GM18870 (cell line): ENCODE results near the gene DGKB.

Experiments used
- ATAC-seq: cut with Tn5 transposase; IDR thresholded peaks from one replicate; pipeline ENCODE4 v1.9.1; 2021; ENCODE audit warnings: moderate library complexity; ENCODE audit not compliant: unreplicated experiment

DGKB gene

DNA sequence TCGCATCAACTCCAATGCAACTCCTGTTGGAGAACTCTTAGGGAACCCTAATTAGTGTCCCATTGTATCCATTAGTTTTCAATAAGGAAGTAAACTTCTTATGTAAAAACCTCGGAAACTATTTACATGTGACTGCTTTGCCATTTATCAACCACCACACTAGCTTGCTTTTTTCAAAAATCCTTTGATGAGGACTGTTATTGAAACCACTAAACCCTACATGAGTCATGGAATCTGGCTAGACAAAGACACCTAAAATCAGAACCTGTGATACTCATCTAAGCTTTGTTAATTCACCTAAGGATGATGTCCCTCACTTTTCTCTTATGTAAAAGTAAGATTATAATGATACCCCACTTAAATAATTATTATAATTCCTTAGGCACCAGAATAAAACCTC, 499.0 kb downstream of the DGKB start:
- no peak for ATAC-seq

DNA sequence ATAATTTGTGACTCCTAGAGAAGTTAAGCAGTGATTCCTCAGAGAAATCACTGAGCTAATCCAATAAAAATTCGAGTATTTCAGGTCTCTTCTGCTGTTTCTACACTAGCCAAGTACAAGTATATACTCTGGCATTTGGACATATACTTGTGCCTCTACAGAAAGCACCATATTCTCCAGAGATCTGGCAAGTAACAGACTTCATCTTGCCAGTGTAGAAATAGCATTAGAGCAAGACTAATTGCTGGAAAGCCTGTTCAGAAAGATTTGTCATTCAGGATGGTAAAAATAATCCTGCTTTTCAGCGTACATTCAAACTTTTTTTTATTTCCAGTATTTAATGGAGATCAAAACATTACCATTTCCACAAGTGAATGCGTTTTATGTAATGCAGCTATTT, 502.3 kb downstream of the DGKB start:
- ATAC-seq, result no peak

GRCh38 chr7:14398526-14398925, 504.0 kb downstream of the DGKB start:
- ATAC-seq, result no peak

GRCh38 chr7:14395860-14396259, 506.7 kb downstream of the DGKB start:
- no peak for ATAC-seq

GRCh38 chr7:14394786-14395185, 507.8 kb downstream of the DGKB start:
- ATAC-seq, result no peak

GRCh38 chr7:14389595-14389994, 513.0 kb downstream of the DGKB start:
- no peak for ATAC-seq

DNA sequence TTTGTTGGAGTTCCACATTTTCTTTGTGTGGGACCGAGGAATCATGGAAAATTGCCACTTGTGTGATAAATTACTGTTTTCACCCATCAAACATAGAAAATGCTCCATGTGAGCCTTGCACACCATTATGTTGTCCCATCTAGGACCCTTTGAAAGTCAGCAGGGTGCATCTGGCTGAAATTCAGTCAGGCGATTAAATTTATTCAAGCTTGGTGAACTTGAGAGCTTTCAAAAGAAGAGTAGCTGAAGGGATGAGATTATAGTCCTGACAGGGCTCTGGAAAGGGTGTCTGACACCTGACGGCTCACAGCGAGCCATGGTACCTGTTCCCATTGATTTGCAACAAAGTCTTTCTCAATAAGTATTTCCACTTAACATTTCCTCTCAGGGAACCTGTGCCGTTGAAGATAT, 513.4 kb downstream of the DGKB start:
- no peak for ATAC-seq

DNA sequence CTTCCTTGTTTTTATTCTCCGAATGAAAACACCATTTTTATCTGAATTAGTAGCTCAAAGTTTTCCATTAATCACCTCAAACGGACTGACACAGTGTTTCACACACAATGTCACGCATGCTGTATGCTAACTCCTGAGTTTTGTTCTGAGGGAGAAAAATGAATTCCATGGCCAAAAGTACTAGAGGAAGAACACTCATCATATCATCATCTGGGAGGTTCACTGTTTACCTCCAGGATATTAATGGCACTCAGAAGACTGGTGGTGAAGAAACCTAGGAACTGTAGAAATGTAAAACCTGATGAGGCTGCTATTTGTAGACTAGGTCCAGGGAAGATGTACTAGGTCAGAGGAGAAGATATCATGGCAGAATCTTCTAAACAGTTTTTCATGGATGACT, 517.5 kb downstream of the DGKB start:
- ATAC-seq, result no peak

- no peak for ATAC-seq
Measured at GRCh38 chr7:14381936-14382335, 520.6 kb downstream of the DGKB start.

DNA sequence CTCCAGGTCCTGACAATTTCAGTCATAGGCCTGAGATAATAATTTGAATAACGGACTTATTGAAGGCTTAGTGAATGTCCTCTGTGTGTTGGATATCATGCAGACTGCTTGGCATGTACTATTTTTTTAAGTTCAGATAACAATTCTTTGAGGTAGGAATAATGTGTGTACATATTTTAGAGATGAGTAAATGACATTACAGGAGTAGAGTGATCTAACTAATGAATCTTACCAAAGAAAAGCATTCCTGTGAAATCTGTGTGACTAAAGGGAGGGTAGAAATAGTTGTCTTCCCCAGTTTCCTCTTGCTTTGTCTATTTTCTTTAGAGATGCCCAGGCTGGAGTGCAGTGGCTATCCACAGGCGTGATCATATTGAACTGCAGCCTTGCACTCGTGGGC, 521.2 kb downstream of the DGKB start:
- no peak for ATAC-seq

DNA sequence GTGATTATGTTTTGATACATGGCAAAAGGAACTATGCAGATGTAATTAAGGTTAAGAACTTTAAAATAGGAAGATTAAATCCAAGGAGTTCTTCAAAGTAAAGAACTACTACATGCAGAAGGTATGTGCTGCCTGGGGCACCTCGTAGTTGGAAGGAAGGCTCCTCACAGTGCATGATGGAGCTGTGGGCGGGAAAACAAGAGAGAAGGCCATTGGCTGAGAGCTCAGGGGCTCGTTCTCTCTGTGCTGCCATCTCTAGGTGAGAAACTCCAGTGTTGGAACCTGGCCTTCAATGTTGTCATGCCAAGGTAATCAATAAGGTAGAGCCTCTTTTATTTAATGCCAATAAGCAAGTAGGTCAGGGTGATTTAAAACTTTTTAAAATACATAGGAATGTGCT, 521.7 kb downstream of the DGKB start:
- no peak for ATAC-seq

DNA sequence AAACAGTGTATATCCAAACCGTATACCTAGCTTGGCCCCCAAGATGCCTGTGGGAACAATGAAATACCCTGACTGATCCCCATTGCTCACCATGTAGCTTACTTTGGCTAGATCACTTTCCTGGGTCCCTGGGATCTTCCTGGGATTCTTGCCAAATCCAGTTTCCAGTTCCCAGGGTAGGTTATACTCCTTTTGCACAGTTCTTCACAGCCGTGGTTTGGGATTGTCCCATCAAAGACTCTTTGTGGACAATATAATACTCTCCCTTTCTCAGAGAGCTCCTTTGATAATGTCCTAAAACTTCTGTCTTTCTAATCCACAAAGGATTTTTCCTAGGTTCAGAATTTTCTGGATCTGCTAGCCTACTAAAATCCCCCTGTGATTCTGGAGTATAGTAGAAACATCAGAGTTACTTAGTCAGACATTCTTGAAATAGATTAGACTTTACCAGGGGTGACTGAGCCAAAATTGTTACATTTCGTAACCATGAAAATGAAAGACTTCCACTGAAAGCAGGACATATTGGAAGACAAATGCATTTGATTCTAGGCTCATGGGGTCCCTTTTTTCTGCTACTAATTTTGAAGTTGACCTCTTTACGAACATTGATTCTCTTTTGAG, 524.8 kb downstream of the DGKB start:
- ATAC-seq, result no peak

GRCh38 chr7:14376711-14377110, 525.8 kb downstream of the DGKB start:
- ATAC-seq, result no peak

- ATAC-seq, result no peak
Measured at GRCh38 chr7:14375998-14376397, 526.6 kb downstream of the DGKB start.

- ATAC-seq, result no peak
Measured at GRCh38 chr7:14374336-14374735, 528.2 kb downstream of the DGKB start.

- ATAC-seq, result no peak
Measured at GRCh38 chr7:14368285-14368684, 534.3 kb downstream of the DGKB start.

GRCh38 chr7:14351167-14351566, 551.4 kb downstream of the DGKB start:
- ATAC-seq, result no peak

- ATAC-seq, result no peak
Measured at GRCh38 chr7:14341200-14341775, 561.3 kb downstream of the DGKB start.

- ATAC-seq, result no peak
Measured at GRCh38 chr7:14340393-14341074, 562.0 kb downstream of the DGKB start.

DNA sequence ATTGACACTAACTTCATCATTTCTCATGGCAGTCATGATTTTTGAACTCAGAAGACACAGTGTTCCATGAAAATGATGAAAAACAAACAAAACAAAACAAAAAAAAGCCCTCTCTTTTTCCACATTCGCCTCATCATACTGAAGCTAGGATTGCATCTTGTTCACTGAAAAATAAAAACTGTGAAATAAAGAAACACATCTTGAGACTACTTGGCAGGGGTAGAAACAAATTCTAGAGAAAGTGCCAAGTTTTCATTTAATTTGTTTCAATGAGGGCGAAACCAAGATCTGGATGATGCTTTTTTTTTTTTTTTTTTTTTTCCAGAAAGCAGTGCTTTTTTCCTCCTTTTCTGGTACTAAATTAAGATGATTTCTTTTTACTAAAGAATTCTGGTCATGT, 562.7 kb downstream of the DGKB start:
- no peak for ATAC-seq

DNA sequence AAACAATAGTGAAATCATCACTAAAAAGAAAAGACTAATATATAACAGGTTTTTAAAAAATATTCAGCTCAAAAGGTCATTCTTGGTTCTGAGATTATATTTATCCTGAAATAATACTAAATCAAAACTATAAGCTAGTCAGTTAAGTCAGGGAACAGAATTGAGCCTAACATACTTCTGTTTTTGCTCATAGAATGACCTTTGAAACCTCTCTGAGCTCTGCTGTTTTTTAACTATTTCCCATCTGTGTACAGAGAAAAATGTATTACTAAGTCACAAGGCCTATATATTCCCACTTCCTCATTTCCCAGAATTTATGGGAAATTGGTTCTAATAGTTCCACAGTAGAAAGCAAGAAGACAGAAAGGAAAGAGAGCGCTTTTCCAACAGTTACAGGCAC, 566.3 kb downstream of the DGKB start:
- ATAC-seq, result no peak

GRCh38 chr7:14332155-14332554, 570.4 kb downstream of the DGKB start:
- ATAC-seq, result no peak

DNA sequence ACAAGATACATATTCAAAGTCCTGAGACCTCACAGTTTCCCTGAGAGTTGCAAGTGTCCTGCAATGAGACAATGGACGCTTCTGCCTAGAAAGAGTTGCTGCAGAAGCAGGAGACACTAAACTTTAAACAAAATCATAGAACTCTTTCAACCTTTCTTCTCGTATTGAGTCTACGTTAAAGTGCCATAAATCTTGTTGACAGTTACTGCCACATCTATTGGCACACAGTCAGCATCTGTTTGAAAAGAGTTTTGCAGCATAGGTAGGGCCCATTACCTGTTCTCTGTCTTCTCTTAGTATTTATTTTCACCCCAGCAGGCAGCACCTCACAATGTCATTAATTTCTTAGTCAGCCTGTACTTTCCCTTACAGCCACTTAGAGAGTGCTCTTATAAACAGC, 577.8 kb downstream of the DGKB start:
- ATAC-seq, result no peak
